Duodenal mucosa (tissue), 2 donors: ENCODE measurements around the gene CASP8.

Source experiments
- H3K27ac ChIP-seq: one replicate; pipeline ENCODE4 v1.7.0; 2013; ENCODE audit warnings: low read depth, low read length
- H3K27me3 ChIP-seq, 2 donors: one replicate each; pipeline ENCODE4 v1.7.0; 2013; ENCODE audit warnings: low read length in 2 of 2, control low read depth in 1 of 2; ENCODE audit not compliant: insufficient read depth in 2 of 2, control insufficient read depth in 1 of 2
- H3K36me3 ChIP-seq, 2 donors: one replicate each; pipeline ENCODE4 v1.7.0; 2013; ENCODE audit warnings: low read length in 2 of 2, control low read depth in 1 of 2; ENCODE audit not compliant: insufficient read depth in 2 of 2, control insufficient read depth in 1 of 2
- H3K4me1 ChIP-seq, 2 donors: one replicate each; pipeline ENCODE4 v1.7.0; 2013; ENCODE audit warnings: low read length in 2 of 2, control low read depth in 1 of 2; ENCODE audit not compliant: insufficient read depth in 2 of 2, control insufficient read depth in 1 of 2
- H3K4me3 ChIP-seq, 2 donors: one replicate each; pipeline ENCODE4 v1.7.0; 2013; ENCODE audit warnings: low read length in 2 of 2, low read depth in 1 of 2
- H3K9ac ChIP-seq, 2 donors: one replicate each; pipeline ENCODE4 v1.7.0; 2013; ENCODE audit warnings: low read length in 2 of 2, low read depth in 1 of 2
- H3K9me3 ChIP-seq, 2 donors: one replicate each; pipeline ENCODE4 v1.7.0; 2013; ENCODE audit warnings: low read length in 2 of 2, control low read depth in 1 of 2; ENCODE audit not compliant: control insufficient read depth in 1 of 2

The CASP8 gene

DNA sequence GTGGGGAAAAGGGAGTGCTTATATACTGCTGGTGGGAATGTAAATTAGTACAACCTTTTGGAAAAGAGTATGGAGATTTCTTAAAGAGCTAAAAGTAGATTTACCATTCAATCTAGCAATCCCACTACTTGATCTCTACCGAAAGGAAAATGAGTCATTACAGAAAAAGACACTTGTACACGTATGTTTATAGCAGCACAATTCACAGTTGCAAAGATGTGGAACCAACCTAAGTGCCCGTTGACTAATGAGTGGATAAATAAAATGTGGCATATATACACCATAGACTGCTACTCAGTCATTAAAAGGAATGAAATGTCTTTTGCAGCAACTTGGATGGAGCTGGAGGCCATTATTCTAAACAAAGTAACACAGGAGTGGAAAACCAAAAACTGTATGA lies 67.3 kb downstream of the CASP8 start:
- H3K36me3 ChIP-seq: no peaks in the 10 kb centered on the region
- no peaks in the 10 kb centered on the region for H3K27me3 ChIP-seq
- H3K9ac ChIP-seq: no peak overlapping the region
- H3K9me3 ChIP-seq: peaks cover 2 to 5% of the 10 kb centered on the region in 2 donors
- no peak overlapping the region for H3K4me3 ChIP-seq
- no peak overlapping the region for H3K27ac ChIP-seq
- no peaks in the 10 kb centered on the region for H3K4me1 ChIP-seq

- Histone ChIP-seq H3K9ac (no peak overlapping the region), H3K27ac (no peak overlapping the region), H3K9me3 (no peaks in the 10 kb centered on the region), H3K4me3 (no peak overlapping the region), H3K36me3 (no peaks in the 10 kb centered on the region), H3K27me3 (no peaks in the 10 kb centered on the region), H3K4me1 (no peaks in the 10 kb centered on the region)
Observed at GRCh38 chr2:201329409-201329808, 69.1 kb downstream of the CASP8 start.
